SK-N-MC (cell line): ENCODE data around the gene CDC123.
"Not testable (repeated sequence)": the region's sequence is repeated elsewhere in the genome, so short reads cannot be mapped to it uniquely, and the experiment has no call there.

Experiments used
- DNase-seq: peaks from one replicate; pipeline ENCODE4 v3.0.0-alpha.2; 2011; ENCODE audit warnings: low read depth, low spot score
- H3K27ac ChIP-seq: fragments of 200-600 bp; sonication (generic); 2 replicates; pipeline ENCODE4 v1.5.1; 2016; ENCODE audit warnings: mixed run types
- H3K36me3 ChIP-seq: fragments of 200-600 bp; sonication (generic); 2 replicates; pipeline ENCODE4 v1.6.1; 2017; ENCODE audit warnings: antibody characterized with exemption, low read length, mixed read lengths; ENCODE audit not compliant: insufficient read depth
- H3K4me3 ChIP-seq: fragments of 200-600 bp; sonication (generic); 2 replicates; pipeline ENCODE4 v1.5.1; 2016
- H3K9ac ChIP-seq: fragments of 200-600 bp; sonication (generic); 2 replicates; pipeline ENCODE4 v1.8.0; 2017; ENCODE audit warnings: mixed run types, mixed read lengths; ENCODE audit not compliant: insufficient read length
- H3K9me3 ChIP-seq: fragments of 200-600 bp; sonication (generic); 2 replicates; pipeline ENCODE4 v1.6.1; 2017; ENCODE audit warnings: low read depth, mild to moderate bottlenecking, antibody characterized with exemption, low read length, moderate library complexity, mixed read lengths
- EZH2 ChIP-seq: fragments of 200-600 bp; sonication (generic); IDR thresholded peaks from one replicate; pipeline ENCODE4 v1.6.1; 2017; ENCODE audit warnings: antibody characterized with exemption
- FOXP2 ChIP-seq: optimal IDR thresholded peaks from 2 replicates; pipeline ENCODE3; 2011; ENCODE audit warnings: mild to moderate bottlenecking, moderate library complexity; ENCODE audit not compliant: insufficient read depth; ENCODE audit errors: extremely low read length, control extremely low read depth
- POLR2AphosphoS5 ChIP-seq: IDR thresholded peaks from 2 replicates; pipeline ENCODE4 v1.6.1; 2012; ENCODE audit warnings: mild to moderate bottlenecking, low read depth, low read length, borderline replicate concordance

CDC123 gene

GRCh38 chr10:12251581-12251980, 55.6 kb downstream of the CDC123 start:
- Histone ChIP-seq H3K4me3 (no peak overlapping the region), H3K36me3 (no peaks in the 10 kb centered on the region; the same call in 1 of the 2 replicates), H3K27ac (no peak overlapping the region), H3K9ac (no peak overlapping the region), H3K9me3 (no peaks in the 10 kb centered on the region)
- DNase-seq = no peak
- TF ChIP-seq EZH2 = no peak
- no peak for TF ChIP-seq POLR2AphosphoS5
- no peak for TF ChIP-seq FOXP2

GRCh38 chr10:12252882-12253546, 57.0 kb downstream of the CDC123 start:
- Histone ChIP-seq H3K9me3 (no peaks in the 10 kb centered on the region), H3K4me3 (no peak overlapping the region), H3K9ac (no peak overlapping the region), H3K36me3 (no peaks in the 10 kb centered on the region), H3K27ac (no peak overlapping the region)
- TF ChIP-seq FOXP2 = no peak
- no peak for TF ChIP-seq POLR2AphosphoS5
- TF ChIP-seq EZH2 = no peak
- DNase-seq = no peak

GRCh38 chr10:12255048-12255447, 59.1 kb downstream of the CDC123 start:
- no peak overlapping the region for H3K4me3 ChIP-seq
- DNase-seq = no peak
- H3K27ac ChIP-seq = no peak overlapping the region
- no peak overlapping the region for H3K9ac ChIP-seq
- TF ChIP-seq FOXP2 (no peak), EZH2 (no peak), POLR2AphosphoS5 (no peak)
- H3K9me3 ChIP-seq = no peaks in the 10 kb centered on the region
- H3K36me3 ChIP-seq = no peaks in the 10 kb centered on the region

- TF ChIP-seq POLR2AphosphoS5 (no peak), EZH2 (no peak), FOXP2 (no peak)
- Histone ChIP-seq H3K27ac (no peak overlapping the region), H3K4me3 (no peak overlapping the region), H3K36me3 (no peaks in the 10 kb centered on the region), H3K9me3 (no peaks in the 10 kb centered on the region), H3K9ac (no peak overlapping the region)
- no peak for DNase-seq
Observed at GRCh38 chr10:12259988-12260387, 64.0 kb downstream of the CDC123 start.

GRCh38 chr10:12262278-12262981, 66.4 kb downstream of the CDC123 start:
- no peak for DNase-seq
- Histone ChIP-seq H3K36me3 (no peaks in the 10 kb centered on the region), H3K9me3 (no peaks in the 10 kb centered on the region), H3K4me3 (no peak overlapping the region), H3K9ac (no peak overlapping the region), H3K27ac (no peak overlapping the region)
- no peak for TF ChIP-seq FOXP2
- TF ChIP-seq EZH2 = no peak
- no peak for TF ChIP-seq POLR2AphosphoS5

- H3K36me3 ChIP-seq = no peaks in the 10 kb centered on the region
- H3K27ac ChIP-seq = no peak overlapping the region
- no peaks in the 10 kb centered on the region for H3K9me3 ChIP-seq
- H3K4me3 ChIP-seq = peak overlapping the region; percentile 76
- no peak overlapping the region for H3K9ac ChIP-seq
- TF ChIP-seq FOXP2 (no peak), POLR2AphosphoS5 (no peak), EZH2 (no peak)
- DNase-seq = no peak
Observed at GRCh38 chr10:12264204-12264940, 68.4 kb downstream of the CDC123 start.

GRCh38 chr10:12269056-12269455, 73.1 kb downstream of the CDC123 start:
- Histone ChIP-seq H3K9ac (no peak overlapping the region), H3K27ac (no peak overlapping the region), H3K36me3 (no peaks in the 10 kb centered on the region), H3K9me3 (no peaks in the 10 kb centered on the region), H3K4me3 (no peak overlapping the region)
- TF ChIP-seq POLR2AphosphoS5 (no peak), FOXP2 (no peak), EZH2 (no peak)
- DNase-seq = no peak

GRCh38 chr10:12271210-12271540, 75.2 kb downstream of the CDC123 start:
- no peak for TF ChIP-seq EZH2
- no peak for TF ChIP-seq FOXP2
- TF ChIP-seq POLR2AphosphoS5 = no peak
- Histone ChIP-seq H3K9me3 (no peaks in the 10 kb centered on the region), H3K36me3 (no peaks in the 10 kb centered on the region), H3K9ac (no peak overlapping the region), H3K4me3 (no peak overlapping the region), H3K27ac (no peak overlapping the region)
- DNase-seq = no peak

GRCh38 chr10:12277862-12278261, 81.9 kb downstream of the CDC123 start:
- not testable (repeated sequence) for H3K4me3 ChIP-seq, H3K36me3 ChIP-seq, H3K9ac ChIP-seq, H3K27ac ChIP-seq, DNase-seq, H3K9me3 ChIP-seq
